Hepatocyte (in vitro differentiated cells): ENCODE results near the gene RRAGC. TPM values are rescaled to one million over a fixed set of nuclear protein-coding genes. Genes with fewer than 3 reads are reported as not detected.

ENCODE experiments used
- DNase-seq: peaks from one replicate; pipeline ENCODE4 v3.0.0-alpha.2; 2016; ENCODE audit warnings: low spot score
- H2AFZ ChIP-seq: fragments of 200-600 bp; sonication (generic); 2 replicates; pipeline ENCODE4 v1.6.0; 2016; ENCODE audit warnings: antibody characterized with exemption, mild to moderate bottlenecking
- H3K27ac ChIP-seq: fragments of 200-600 bp; sonication (generic); 2 replicates; pipeline ENCODE4 v1.5.1; 2016; ENCODE audit warnings: mild to moderate bottlenecking
- H3K27me3 ChIP-seq: fragments of 200-600 bp; sonication (generic); 2 replicates; pipeline ENCODE4 v1.6.1; 2016
- H3K36me3 ChIP-seq: fragments of 200-600 bp; sonication (generic); replicated peaks from 2 replicates; pipeline ENCODE4 v1.5.1; 2016; ENCODE audit warnings: low read depth; ENCODE audit not compliant: insufficient read depth
- H3K4me1 ChIP-seq: fragments of 200-600 bp; sonication (generic); 2 replicates; pipeline ENCODE4 v1.5.1; 2016; ENCODE audit warnings: mild to moderate bottlenecking, moderate library complexity; ENCODE audit not compliant: insufficient read depth
- H3K4me2 ChIP-seq: fragments of 200-600 bp; sonication (generic); 2 replicates; pipeline ENCODE4 v1.6.0; 2016
- H3K4me3 ChIP-seq: fragments of 200-600 bp; sonication (generic); 2 replicates; pipeline ENCODE4 v1.5.1; 2016; ENCODE audit warnings: mild to moderate bottlenecking
- H3K79me2 ChIP-seq: fragments of 200-600 bp; sonication (generic); 2 replicates; pipeline ENCODE4 v1.6.0; 2017; ENCODE audit warnings: mild to moderate bottlenecking
- H3K9me2 ChIP-seq: fragments of 200-600 bp; sonication (generic); replicated peaks from 2 replicates; pipeline ENCODE4 v1.6.0; 2017; ENCODE audit warnings: mild to moderate bottlenecking; ENCODE audit not compliant: insufficient read depth
- H3K9me3 ChIP-seq: fragments of 200-600 bp; sonication (generic); 2 replicates; pipeline ENCODE4 v1.5.1; 2016; ENCODE audit warnings: low read depth, mild to moderate bottlenecking
- H4K20me1 ChIP-seq: fragments of 200-600 bp; sonication (generic); 2 replicates; pipeline ENCODE4 v1.6.0; 2016; ENCODE audit warnings: mild to moderate bottlenecking; ENCODE audit not compliant: insufficient read depth, poor library complexity, severe bottlenecking
- EZH2 ChIP-seq: fragments of 200-600 bp; sonication (generic); IDR thresholded peaks from 2 replicates; pipeline ENCODE4 v1.6.1; 2016; ENCODE audit warnings: antibody characterized with exemption, mild to moderate bottlenecking, borderline replicate concordance
- EZH2phosphoT487 ChIP-seq: fragments of 200-600 bp; sonication (generic); IDR thresholded peaks from one replicate; pipeline ENCODE4 v1.6.1; 2018; ENCODE audit warnings: antibody characterized with exemption, mild to moderate bottlenecking, low read depth, moderate library complexity; ENCODE audit not compliant: unreplicated experiment, severe bottlenecking
- WGBS: methylation state at CpG from one replicate; pipeline ENCODE4 v1.1.6; 2016; ENCODE audit warnings: low lambda C conversion rate; ENCODE audit errors: missing lambda C conversion rate; 5-methylcytosine and 5-hydroxymethylcytosine counted together
- polyA plus RNA-seq: library from polyadenylated mRNA; unstranded; fragments of >200 nt; fragmentation: Nextera tagmentation; extraction: Ambion mirVana; gene quantifications from 2 replicates; pipeline ENCODE4 v1.2.1, GENCODE V29; 2016
- total RNA-seq: library from RNA; depleted of rRNA; stranded (reverse); fragments of >200 nt; gene quantifications from 2 replicates; pipeline ENCODE4 v1.2.3, GENCODE V29; 2014
- TF ChIP-seq, protein P1 (sequence below): fragments of 200-600 bp; sonication (generic); IDR thresholded peaks from 2 replicates; pipeline ENCODE4 v1.5.1; 2016; ENCODE audit warnings: antibody characterized with exemption, mild to moderate bottlenecking; ENCODE audit not compliant: poor library complexity

RRAGC gene
- total and polyA plus RNA-seq, 2 experiments from 2014 or later: 21.7 to 36.6 TPM

DNA sequence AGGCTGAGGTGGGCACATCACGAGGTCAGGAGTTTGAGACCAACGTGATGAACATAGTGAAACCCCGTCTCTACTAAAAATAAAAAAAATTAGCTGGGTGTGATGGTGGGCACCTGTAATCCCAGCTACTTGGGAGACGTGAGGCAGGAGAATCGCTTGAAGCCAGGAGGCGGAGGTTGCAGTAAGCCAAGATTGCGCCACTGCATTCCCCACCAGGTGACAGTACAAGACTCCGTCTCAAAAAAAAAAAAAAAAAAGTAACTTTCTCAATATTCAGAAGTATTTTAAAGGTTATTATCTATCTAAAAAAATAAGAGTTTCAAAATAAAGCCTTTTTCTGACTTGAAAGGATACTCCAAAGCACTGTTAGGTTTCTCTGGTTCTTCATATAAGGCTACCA, 7.6 kb upstream of the RRAGC start:
- TF ChIP-seq, protein P1, sequence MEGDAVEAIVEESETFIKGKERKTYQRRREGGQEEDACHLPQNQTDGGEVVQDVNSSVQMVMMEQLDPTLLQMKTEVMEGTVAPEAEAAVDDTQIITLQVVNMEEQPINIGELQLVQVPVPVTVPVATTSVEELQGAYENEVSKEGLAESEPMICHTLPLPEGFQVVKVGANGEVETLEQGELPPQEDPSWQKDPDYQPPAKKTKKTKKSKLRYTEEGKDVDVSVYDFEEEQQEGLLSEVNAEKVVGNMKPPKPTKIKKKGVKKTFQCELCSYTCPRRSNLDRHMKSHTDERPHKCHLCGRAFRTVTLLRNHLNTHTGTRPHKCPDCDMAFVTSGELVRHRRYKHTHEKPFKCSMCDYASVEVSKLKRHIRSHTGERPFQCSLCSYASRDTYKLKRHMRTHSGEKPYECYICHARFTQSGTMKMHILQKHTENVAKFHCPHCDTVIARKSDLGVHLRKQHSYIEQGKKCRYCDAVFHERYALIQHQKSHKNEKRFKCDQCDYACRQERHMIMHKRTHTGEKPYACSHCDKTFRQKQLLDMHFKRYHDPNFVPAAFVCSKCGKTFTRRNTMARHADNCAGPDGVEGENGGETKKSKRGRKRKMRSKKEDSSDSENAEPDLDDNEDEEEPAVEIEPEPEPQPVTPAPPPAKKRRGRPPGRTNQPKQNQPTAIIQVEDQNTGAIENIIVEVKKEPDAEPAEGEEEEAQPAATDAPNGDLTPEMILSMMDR: no peak
- TF ChIP-seq EZH2: no peak
- TF ChIP-seq EZH2phosphoT487: no peak
- WGBS: 93% methylated on average over 8 of the region's 8 CpGs

GRCh38 chr1:38865112-38865715, 5.6 kb upstream of the RRAGC start:
- H3K4me1 ChIP-seq: peaks cover 11% of the 10 kb centered on the region
- peaks cover 84% of the 10 kb centered on the region for H3K79me2 ChIP-seq
- no peak overlapping the region for H3K4me3 ChIP-seq
- no peak overlapping the region for H2AFZ ChIP-seq
- peaks cover 13% of the 10 kb centered on the region for H4K20me1 ChIP-seq
- H3K4me2 ChIP-seq: no peak overlapping the region
- H3K9me3 ChIP-seq: no peaks in the 10 kb centered on the region
- no peak for DNase-seq
- no peaks in the 10 kb centered on the region for H3K27me3 ChIP-seq
- H3K36me3 ChIP-seq: no peaks in the 10 kb centered on the region
- 90% methylated on average over 4 of the region's 4 CpGs for WGBS
- no peak overlapping the region for H3K27ac ChIP-seq
- TF ChIP-seq EZH2phosphoT487: no peak
- TF ChIP-seq, protein P1: no peak
- no peak for TF ChIP-seq EZH2
- no peaks in the 10 kb centered on the region for H3K9me2 ChIP-seq

More for the DNA sequence above, 7.6 kb upstream of the RRAGC start:
- H3K79me2 ChIP-seq: peaks cover 80% of the 10 kb centered on the region
- peaks cover 13% of the 10 kb centered on the region for H4K20me1 ChIP-seq
- H3K9me2 ChIP-seq: no peaks in the 10 kb centered on the region
- no peaks in the 10 kb centered on the region for H3K27me3 ChIP-seq
- H3K27ac ChIP-seq: no peak overlapping the region
- H2AFZ ChIP-seq: no peak overlapping the region
- H3K4me3 ChIP-seq: no peak overlapping the region
- no peak overlapping the region for H3K4me2 ChIP-seq
- DNase-seq: no peak
- peaks cover 6% of the 10 kb centered on the region for H3K4me1 ChIP-seq
- no peaks in the 10 kb centered on the region for H3K36me3 ChIP-seq
- H3K9me3 ChIP-seq: no peaks in the 10 kb centered on the region

DNA sequence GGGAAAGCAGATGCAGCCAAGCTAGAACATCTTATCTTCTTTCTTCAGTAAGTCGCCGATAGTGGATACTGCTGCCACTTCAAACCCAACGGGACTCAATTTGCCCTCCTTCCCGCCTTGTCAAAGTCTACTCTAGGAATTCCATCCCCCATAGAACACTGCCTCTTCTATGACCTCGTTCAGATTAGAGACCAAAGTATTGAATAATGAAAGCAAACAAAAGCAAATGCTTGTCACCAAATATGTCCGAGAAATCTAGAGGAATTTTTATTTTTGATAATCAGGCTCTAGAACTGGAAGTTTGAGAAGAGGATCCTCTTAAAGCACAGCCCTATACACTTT, 853 bp upstream of the RRAGC start:
- H3K9me3 ChIP-seq: no peaks in the 10 kb centered on the region
- peaks cover 23% of the 10 kb centered on the region for H3K4me1 ChIP-seq
- no peak for DNase-seq
- H3K27ac ChIP-seq: peak overlapping the region; percentile 73
- no peaks in the 10 kb centered on the region for H3K27me3 ChIP-seq
- H3K4me3 ChIP-seq: peak overlapping the region; percentile 67
- H4K20me1 ChIP-seq: peaks cover 35% of the 10 kb centered on the region
- TF ChIP-seq, protein P1: no peak
- TF ChIP-seq EZH2: no peak
- no peak for TF ChIP-seq EZH2phosphoT487
- H3K4me2 ChIP-seq: peak overlapping the region; percentile 78
- H3K79me2 ChIP-seq: peaks cover 85% of the 10 kb centered on the region
- peak overlapping the region; percentile 70 for H2AFZ ChIP-seq
- WGBS: 18% methylated on average over 6 of the region's 6 CpGs
- no peaks in the 10 kb centered on the region for H3K36me3 ChIP-seq
- H3K9me2 ChIP-seq: no peaks in the 10 kb centered on the region
